GM19240 (cell line): ENCODE measurements around the gene TACC2.
"Not testable (repeated sequence)": the region's sequence is repeated elsewhere in the genome, so short reads cannot be mapped to it uniquely, and the experiment has no call there.

ENCODE experiments used
- DNase-seq: peaks from one replicate; pipeline ENCODE4 v3.0.0; 2011; ENCODE audit warnings: low spot score; ENCODE audit not compliant: insufficient read length

Gene TACC2

DNA sequence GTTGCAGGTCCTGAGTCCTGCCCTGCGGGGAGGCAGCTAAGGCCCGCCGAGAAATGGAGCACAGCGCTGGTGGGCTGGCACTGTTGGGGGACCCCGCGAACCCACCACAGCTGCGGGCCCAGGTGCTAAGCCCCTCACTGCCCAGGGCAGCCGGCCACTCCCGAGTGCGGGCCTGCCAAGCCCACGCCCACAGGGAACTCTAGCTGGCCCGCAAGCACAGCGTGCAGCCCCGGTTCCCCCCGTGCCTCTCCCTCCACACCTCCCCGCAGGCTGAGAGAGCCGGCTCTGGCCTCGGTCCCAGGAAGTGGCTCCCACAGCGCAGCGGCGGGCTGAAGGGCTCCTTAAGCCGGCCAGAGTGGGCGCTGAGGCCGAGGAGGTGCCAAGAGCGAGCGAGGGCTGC is 10.5 kb upstream of the TACC2 start:
- DNase-seq, result no peak

DNA sequence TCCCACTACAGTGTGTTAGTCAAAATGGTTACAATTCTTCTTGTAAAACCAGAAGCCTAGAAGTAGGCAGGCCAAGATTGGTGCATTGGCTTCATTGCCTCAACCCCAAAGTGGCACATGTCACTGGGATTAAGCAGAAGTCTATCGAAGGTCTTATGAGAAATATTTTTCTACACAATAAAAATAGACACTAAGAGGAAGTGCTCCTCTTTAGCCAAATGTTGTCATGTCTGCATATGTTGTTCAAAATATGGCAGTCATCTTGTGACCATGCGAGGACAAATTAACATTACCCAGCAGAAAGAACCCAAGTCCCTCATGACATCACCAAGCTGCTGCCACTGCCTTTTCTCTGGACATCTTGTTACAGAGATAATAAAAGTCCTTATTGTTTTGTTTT is 7.6 kb upstream of the TACC2 start:
- DNase-seq, result no peak

- DNase-seq, result no peak
Measured at GRCh38 chr10:121983852-121984251, 5.1 kb upstream of the TACC2 start.

DNA sequence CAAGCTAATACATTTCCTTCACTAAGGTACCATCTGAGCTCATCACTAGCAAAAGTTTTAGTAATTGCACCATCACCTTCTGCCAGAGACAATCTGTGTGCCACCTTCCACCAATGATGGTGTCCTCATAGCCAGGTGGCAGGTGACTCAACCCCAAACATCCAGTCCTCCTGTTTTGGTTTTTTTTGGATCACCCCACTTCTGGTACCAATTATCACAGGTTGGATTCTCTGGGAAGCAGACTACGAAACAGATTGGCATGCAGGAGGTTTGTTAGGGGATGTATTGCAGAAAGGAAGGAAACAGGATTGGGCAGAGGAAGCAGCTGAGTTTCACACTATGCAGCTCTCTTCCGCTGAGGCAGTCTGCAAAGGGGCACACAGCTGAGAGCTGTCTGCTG is 4.5 kb upstream of the TACC2 start:
- DNase-seq, result no peak

DNA sequence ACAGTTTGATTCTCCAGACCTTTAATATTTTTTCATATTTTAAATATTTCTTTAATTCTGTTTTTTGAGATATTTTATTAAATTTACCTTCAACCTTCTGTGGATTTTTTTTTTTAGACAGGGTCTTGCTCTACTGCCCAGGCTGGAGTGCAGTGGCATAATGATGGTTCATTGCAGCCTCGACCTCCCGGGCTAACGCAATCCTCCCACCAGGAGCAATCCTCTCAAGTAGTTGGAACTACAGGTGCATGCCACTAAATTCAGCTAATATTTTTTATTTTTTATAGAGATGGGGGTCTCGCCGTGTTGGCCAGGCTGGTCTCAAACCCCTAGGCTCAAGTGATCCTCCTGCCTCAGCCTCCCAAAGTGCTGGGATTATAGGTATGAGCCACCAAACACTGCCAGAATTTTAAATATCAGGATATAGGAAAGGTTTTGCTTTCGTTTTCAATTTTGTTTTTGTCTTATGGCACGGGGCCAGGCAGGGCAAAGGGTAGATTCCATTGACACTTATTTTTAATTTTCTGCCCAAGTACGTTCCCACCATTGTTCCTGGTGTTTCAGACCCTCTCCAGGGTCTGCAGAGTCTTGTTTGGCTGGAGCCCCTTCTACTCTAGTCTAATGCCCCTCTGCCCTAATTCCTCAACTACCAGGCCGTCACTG is 1.2 kb downstream of the TACC2 start:
- DNase-seq, result no peak

- not testable (repeated sequence) for DNase-seq
Measured at GRCh38 chr10:121991727-121992126, 2.8 kb downstream of the TACC2 start.

DNA sequence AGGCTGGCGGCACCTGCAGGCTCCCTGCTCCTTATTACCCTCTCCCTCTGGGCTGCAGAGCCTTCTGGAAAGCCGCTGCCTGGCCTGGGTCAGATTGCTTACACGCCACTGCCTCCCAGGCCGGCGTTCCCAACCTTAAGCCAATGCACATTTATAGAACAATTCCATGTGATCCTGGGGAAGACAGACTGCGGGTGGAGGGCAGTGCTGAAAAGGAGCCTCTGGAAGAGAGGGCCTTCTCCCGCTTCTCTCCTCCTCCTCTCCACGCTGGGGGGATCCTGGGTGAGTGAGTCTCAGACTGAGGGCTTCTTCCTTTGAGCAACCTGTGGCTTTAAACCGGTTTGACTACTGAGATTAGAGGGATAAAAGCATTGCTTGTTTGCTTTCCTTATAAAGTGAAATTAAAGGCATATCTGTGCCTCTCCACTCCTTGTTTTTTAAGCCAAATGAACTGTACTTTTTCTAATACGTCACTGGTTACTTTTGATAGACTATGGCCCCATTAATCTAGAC is 5.5 kb downstream of the TACC2 start:
- no peak for DNase-seq

GRCh38 chr10:121998462-121998861 is 9.5 kb downstream of the TACC2 start:
- no peak for DNase-seq

- DNase-seq, result no peak
Measured at GRCh38 chr10:121999301-121999700, 10.3 kb downstream of the TACC2 start.

GRCh38 chr10:122001698-122002097 is 12.7 kb downstream of the TACC2 start:
- no peak for DNase-seq

GRCh38 chr10:122007415-122007814 is 18.5 kb downstream of the TACC2 start:
- no peak for DNase-seq

- DNase-seq, result no peak
Measured at GRCh38 chr10:122010405-122011050, 21.6 kb downstream of the TACC2 start.

GRCh38 chr10:122012731-122013130 is 23.8 kb downstream of the TACC2 start:
- no peak for DNase-seq

GRCh38 chr10:122013311-122013780 is 24.4 kb downstream of the TACC2 start:
- no peak for DNase-seq

DNA sequence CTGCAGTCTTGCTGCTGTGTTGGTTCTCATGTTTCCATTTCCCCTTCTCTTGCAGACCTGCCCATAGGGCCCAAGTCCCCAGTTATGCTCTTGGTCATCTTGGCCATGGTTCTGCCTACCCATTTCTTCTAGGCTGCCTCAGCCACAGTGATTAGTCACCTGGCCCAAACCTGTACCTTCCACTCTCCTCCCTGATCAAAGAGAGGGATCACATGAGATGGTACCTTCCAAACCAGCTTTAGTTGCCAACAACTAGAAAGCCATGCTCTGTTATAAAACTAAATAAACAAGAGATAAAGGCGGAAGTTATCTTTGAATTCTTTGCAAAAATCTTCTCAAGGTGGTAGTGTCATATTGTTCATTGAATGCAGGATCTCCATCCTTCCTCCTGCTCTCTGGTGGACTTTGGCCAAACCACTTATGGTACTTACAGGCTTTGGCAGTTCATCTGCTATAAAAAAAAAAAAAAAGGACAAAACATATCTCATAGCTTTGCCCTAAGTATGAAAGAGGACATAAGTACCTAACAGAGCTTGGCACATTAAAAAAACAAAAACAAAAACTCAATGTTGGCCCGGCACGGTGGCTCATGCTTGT is 25.8 kb downstream of the TACC2 start:
- DNase-seq, result no peak

GRCh38 chr10:122017926-122018325 is 29.0 kb downstream of the TACC2 start:
- DNase-seq, result not testable (repeated sequence)

GRCh38 chr10:122018491-122018890 is 29.5 kb downstream of the TACC2 start:
- DNase-seq, result no peak

DNA sequence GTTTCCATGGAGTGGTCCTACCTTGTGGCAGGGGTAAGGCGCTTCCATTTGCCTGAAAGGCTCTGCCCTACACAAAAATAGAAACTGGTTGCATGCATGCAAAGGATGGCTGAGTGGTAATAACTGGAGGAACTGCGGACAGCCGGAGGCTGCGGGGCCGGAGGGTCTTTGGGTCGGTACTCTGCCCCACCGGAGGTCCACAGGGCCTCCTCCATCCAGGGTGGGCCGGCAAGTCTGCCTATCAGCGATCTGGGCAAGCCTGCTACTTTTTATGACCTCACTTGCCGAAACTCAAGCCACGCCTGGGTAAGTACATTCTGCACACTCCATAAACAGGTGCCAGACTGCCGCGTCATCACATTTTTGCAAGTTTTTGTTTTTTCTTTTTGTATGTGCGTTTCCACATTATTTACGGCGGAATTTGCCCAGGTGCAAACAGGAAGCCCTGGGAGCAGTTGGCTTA is 30.0 kb downstream of the TACC2 start:
- DNase-seq, result no peak

DNA sequence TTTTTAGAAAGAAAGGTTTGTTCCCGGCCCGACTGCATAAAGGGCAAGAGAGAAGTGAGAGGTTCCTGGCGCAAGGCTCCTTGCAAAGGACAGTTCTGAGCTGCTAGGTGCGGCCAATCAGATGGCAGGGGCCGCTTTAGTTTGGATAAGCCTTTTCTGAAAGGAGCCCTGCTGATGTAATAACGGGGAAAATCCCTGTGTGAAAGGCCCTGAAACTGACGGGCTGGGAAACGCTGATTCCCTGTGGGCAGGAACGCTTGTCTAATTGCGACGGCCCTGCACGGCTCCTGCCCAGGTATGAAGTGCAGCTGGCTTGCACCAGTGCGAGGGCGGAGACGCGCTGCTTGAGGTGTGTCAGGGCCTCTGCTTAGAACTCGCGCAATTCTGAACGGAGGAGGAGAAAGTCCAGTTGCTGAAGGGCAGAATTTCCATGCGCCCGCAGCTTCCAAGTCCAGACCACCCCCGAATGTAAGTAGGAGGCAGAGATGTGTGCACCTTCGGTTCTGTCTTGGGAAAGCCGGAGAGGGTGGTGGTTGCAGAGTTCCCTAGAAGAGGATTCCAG is 30.5 kb downstream of the TACC2 start:
- DNase-seq, result no peak

DNA sequence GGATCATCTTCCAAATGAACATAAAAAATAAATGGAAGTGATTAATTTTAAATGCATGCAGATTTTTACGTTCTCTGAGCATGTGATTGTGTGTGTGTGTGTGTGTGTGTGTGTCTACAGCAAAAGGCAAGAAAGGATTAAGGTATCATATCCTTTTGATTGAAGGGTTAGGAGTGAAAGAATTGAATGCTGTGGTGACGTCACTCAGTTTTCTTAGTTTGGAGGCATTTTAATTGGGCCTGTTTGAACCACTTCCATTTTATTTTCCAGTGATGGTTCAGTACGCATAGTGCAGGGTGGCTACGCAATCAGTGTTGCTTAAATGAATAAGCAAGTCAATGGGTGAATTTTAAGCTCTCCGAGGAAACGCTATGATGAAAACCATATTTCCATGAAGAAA is 31.3 kb downstream of the TACC2 start:
- no peak for DNase-seq

- no peak for DNase-seq
Measured at GRCh38 chr10:122021379-122021778, 32.4 kb downstream of the TACC2 start.

DNA sequence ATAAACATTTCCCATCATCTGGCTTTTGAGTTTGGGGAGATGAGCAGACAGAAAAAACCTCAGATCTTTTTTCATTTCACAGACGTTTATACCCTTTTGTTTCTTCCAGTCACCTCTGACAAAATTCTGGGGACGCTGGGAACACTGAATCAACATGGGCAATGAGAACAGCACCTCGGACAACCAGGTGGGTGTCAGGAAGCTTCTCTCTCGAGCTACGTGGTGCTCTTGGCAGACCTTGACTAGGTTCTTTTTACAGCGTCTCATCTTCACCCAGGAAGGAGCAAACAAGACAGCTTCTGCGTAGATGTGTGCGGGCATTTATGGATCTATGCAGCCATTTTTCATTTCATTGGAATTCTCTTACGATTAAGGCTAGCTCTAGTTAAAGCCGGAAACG is 32.9 kb downstream of the TACC2 start:
- no peak for DNase-seq
